Measurements from ENCODE around the gene SLC35F1. TPM values are rescaled to one million over a fixed set of nuclear protein-coding genes. Genes with fewer than 3 reads are reported as not detected.

The SLC35F1 gene
- total RNA-seq, 4 donors from 2014 or later = 0.28 to 0.53 (median 0.40) TPM; not detected in 1

DNA sequence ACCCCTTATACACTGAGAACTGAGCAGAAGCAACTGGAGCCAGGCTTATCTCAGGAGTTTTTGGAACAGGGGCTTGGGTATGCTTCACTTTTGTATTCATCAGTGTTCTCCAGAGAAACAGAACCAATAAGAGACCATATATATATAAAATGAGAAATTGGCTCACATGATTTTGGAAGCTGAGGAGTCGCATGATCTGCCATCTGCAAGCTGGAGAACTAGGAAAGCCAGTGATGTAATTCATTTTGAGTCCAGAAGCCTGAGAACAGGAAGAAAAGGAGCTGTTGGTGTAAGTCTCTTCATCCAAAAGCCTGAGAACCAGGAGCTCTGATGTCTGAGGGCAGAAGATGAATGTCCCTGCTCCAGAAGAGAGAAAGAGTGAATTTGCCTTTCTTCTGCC is 272.0 kb downstream of the SLC35F1 start:
- Histone ChIP-seq H3K4me1 (no peaks in the 10 kb centered on the region), H3K9me3 (no peaks in the 10 kb centered on the region), H3K27me3 (no peaks in the 10 kb centered on the region), H3K36me3 (no peaks in the 10 kb centered on the region), H3K27ac (no peak overlapping the region), H3K4me3 (no peak overlapping the region)
- TF ChIP-seq, protein P1, sequence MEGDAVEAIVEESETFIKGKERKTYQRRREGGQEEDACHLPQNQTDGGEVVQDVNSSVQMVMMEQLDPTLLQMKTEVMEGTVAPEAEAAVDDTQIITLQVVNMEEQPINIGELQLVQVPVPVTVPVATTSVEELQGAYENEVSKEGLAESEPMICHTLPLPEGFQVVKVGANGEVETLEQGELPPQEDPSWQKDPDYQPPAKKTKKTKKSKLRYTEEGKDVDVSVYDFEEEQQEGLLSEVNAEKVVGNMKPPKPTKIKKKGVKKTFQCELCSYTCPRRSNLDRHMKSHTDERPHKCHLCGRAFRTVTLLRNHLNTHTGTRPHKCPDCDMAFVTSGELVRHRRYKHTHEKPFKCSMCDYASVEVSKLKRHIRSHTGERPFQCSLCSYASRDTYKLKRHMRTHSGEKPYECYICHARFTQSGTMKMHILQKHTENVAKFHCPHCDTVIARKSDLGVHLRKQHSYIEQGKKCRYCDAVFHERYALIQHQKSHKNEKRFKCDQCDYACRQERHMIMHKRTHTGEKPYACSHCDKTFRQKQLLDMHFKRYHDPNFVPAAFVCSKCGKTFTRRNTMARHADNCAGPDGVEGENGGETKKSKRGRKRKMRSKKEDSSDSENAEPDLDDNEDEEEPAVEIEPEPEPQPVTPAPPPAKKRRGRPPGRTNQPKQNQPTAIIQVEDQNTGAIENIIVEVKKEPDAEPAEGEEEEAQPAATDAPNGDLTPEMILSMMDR (IDR thresholded peaks at IDR 0.05) = no peak
- no peak for TF ChIP-seq POLR2A (IDR thresholded peaks at IDR 0.05)
- no peak for DNase-seq

DNA sequence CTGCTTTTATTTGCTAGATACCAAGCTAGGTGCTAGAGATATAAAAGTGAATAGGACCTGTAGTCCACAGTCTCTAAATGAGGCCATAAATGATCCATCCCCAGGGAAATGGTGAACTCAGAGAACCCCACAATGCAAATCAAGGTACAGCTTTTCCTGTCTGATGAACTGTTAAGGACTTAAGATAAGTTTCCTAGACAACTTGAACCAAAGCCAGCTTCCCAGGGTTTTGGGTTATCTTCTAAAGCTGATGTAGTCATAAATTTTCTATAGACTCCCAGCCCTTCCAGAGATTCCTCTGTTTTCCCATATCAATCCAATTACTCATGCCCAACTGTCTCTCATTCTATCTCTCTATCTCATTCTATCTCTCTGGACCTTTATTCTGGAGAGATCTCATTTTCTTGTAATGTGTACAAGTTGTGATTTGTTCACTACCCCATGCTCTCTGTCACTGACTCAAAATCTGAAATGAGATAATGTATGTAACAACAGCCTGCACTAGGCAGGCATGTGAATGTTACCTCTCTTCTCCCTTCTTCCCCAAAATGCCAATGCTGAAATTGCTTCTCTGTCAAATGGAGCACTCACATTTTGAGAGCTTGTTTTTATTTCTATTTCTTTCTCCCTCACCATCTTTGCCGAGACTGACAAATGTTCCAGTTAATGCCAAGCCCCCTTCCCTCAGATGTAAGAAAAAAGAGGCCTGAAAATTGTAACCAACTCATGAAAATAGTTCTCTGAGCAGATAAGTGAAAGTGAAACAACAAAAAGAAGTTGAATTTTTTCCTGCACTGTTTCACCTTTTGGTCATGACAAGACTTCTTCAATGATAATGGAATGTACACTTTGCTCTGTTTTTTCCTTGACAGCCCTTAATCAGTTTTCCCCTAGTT is 279.9 kb downstream of the SLC35F1 start:
- H3K27ac ChIP-seq = no peak overlapping the region

DNA sequence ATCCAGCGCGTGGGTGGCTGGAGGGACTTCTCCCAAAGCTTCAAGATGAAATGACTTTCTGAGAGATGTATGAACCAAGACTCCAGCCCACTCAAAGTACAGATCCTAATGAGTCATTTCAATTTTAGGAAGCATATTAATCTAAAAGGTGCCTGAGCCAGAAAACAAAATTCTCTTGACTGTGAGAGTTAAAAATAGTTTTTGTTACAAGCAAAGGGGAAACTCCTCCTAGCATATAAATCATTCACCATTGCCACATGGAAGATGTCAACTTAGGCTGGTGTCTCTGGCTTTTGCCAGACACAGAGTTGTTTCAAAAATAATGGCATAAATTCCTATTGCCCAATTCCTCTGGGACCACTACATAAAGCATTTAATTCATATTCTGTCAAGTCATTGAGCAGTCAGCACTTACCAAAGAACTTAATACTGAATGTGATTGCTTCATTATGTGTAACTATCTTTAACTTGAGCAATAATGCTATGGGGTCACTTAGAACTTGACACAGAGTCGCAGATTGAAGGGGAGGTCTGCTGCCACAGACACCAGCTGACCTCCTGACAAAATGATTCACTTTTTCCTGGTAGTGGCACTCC is 280.6 kb downstream of the SLC35F1 start:
- no peak overlapping the region for H3K4me3 ChIP-seq
- TF ChIP-seq, protein P1 (IDR thresholded peaks at IDR 0.05) = no peak
- no peak for TF ChIP-seq POLR2A (IDR thresholded peaks at IDR 0.05)
- DNase-seq = no peak
- H3K9me3 ChIP-seq = no peaks in the 10 kb centered on the region
- H3K27ac ChIP-seq = no peak overlapping the region
- H3K36me3 ChIP-seq = no peaks in the 10 kb centered on the region
- H3K4me1 ChIP-seq = no peaks in the 10 kb centered on the region
- no peaks in the 10 kb centered on the region for H3K27me3 ChIP-seq

More for the DNA sequence above, 279.9 kb downstream of the SLC35F1 start:
- H3K4me1 ChIP-seq = no peaks in the 10 kb centered on the region
- H3K4me3 ChIP-seq = no peak overlapping the region
- H3K27me3 ChIP-seq = no peaks in the 10 kb centered on the region
- DNase-seq = no peak
- no peak for TF ChIP-seq POLR2A (IDR thresholded peaks at IDR 0.05)
- TF ChIP-seq, protein P1 (IDR thresholded peaks at IDR 0.05) = no peak
- no peaks in the 10 kb centered on the region for H3K9me3 ChIP-seq
- H3K36me3 ChIP-seq = no peaks in the 10 kb centered on the region

DNA sequence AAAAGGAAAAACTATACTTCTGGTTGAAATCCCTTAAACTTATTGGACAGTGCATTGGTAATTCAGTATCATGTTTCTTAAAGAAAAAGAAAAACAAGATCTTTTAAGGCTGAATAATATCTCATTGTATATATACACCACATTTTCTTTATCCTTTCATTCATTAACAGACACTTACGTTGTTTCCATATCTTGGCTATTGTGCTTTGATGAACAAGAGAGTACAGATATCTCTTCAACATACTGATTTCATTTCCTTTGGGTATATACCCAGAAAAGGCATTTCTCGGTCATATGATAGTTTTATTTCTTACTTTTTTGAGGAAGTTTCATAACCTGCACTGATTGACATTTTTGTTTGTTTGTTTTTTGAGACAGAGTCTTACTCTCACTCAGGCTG is 281.5 kb downstream of the SLC35F1 start:
- H3K4me3 ChIP-seq = no peak overlapping the region
- H3K27me3 ChIP-seq = no peaks in the 10 kb centered on the region
- no peaks in the 10 kb centered on the region for H3K4me1 ChIP-seq
- H3K9me3 ChIP-seq = no peaks in the 10 kb centered on the region
- H3K36me3 ChIP-seq = no peaks in the 10 kb centered on the region
- H3K27ac ChIP-seq = no peak overlapping the region
- DNase-seq = no peak
- TF ChIP-seq POLR2A (IDR thresholded peaks at IDR 0.05) = no peak
- TF ChIP-seq, protein P1 (IDR thresholded peaks at IDR 0.05) = no peak

DNA sequence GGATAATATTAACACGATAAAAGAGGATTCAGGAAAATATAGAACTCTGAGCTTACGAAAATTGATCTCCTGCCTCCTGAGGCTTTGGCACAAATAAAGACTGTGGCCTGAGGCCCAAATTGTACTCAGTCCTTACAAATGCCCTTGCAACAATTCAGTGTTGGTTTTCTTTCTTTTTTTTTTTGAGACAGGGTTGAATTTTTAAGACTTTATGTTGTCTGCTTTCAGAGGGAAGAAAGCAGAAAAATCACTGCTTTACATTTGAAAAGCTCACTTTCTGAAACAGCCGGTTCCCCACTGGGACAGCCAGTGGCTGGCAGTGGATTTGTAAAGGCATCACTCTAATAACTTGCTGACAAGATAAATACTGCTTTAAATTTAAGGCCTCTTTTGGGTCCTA is 290.5 kb downstream of the SLC35F1 start:
- no peak overlapping the region for H3K27ac ChIP-seq
- no peak for DNase-seq
- no peaks in the 10 kb centered on the region for H3K36me3 ChIP-seq
- H3K9me3 ChIP-seq = no peaks in the 10 kb centered on the region
- H3K4me1 ChIP-seq = no peaks in the 10 kb centered on the region
- TF ChIP-seq, protein P1 (IDR thresholded peaks at IDR 0.05) = no peak
- no peak for TF ChIP-seq POLR2A (IDR thresholded peaks at IDR 0.05)
- H3K27me3 ChIP-seq = no peaks in the 10 kb centered on the region
- no peak overlapping the region for H3K4me3 ChIP-seq
